ENCODE results near the gene RCC1.
"Not testable (repeated sequence)": the region's sequence is repeated elsewhere in the genome, so short reads cannot be mapped to it uniquely, and the experiment has no call there.

Gene RCC1

DNA sequence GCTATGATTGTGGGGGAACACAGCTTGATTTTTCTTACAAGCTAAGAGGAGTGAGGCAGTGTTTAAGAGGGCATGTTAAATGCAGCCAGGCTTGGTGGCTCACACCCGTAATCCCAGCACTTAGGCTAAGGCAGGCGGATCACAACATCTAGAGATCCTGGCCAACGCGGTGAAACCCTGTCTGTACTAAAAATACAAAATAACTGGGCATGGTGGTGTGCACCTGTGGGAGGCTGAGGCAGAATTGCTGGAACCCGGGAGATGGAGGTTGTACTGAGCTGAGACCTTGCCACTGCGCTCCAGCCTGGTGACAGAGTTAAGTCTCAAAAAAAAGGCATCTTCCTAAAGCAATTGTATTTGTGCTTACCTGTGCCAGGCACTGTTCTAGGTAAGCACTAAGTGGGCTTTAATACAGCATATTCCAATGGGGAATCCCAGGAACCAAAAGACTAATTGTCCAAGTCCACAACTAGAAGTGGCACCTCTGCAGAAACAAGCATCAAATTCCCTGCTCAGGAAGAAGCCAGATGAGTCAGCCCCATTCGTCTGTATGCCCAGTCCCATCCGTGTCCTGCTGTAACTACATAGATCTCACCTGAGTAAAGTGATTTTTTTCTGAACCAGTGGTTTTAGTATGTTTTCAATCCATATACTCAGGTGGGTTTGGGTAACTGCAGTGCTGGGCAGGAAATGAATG, 4.6 kb downstream of the RCC1 start:
- in situ Hi-C loops (cut with HindIII; ENCODE audit: low sequenced_read_pairs): no loop called here

DNA sequence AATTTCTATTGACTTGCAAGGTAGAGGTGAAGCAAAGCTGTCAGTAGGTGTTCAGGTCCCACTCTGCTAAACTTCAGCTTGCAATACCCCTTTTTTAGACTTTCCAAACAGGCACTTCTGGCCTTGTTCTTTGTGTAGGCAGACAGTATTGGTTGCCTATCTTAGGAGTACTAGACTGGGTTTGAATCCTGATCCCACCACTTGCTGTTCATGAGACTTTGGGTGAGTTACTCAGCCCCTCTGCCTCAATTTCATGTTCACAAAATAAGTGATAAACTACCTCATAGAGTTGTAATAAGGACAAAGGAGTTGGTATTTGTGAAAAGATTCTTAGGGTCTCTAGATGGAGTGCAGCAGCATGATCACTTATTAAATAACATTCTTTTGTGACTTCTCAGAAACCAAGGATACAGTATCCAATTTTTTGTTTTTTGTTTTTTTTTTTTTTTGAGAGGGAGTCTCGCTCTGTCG, 5.2 kb downstream of the RCC1 start:
- in situ Hi-C loops (cut with HindIII; ENCODE audit: low sequenced_read_pairs): no loop called here

DNA sequence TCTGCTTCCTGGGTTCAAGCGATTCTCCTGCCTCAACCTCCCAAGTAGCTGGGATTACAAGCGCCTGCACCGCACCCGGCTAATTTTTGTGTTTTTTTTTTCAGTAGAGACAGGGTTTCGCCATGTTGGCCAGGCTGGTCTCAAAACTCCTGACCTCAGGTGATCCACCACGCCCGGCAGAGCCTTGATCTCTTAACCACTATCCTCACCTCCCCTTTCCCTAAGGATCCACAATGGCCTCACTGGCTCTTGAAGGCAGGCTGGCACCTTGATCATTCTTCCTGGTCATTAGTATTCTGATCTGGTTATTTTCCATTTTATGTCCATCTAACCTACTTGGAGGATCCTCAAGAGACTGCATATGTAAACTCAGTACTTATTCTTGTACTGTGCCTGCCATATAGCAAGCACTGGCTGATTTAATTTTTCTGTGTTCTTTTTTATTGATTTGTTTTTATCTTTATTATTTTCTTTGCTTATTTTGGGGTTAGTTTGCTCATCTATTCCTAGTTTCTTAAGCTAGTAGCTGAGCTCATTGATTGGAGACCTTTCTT, 6.3 kb downstream of the RCC1 start:
- in situ Hi-C loops (cut with HindIII; ENCODE audit: low sequenced_read_pairs): no loop called here

DNA sequence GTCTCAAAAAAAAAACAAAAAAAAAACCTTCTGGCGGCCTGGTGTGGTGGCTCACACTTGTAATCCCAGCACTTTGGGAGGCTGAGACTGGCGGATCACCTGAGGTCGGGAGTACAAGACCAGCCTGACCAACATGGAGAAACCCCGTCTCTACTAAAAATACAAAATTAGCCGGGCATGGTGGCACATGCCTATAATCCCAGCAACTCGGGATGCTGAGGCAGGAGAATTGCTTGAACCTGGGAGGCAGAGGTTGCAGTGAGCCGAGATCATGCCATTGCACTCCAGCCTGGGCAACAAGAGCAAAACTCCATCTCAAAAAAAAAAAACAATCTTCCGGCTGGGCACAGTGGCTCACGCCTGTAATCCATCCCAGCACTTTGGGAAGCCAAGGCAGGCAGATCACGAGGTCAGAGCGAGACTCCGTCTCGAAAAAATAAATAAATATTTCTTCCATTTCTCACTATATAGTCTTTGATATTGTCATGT, 8.6 kb downstream of the RCC1 start:
- in situ Hi-C loops (cut with HindIII; ENCODE audit: low sequenced_read_pairs): not testable (repeated sequence)

DNA sequence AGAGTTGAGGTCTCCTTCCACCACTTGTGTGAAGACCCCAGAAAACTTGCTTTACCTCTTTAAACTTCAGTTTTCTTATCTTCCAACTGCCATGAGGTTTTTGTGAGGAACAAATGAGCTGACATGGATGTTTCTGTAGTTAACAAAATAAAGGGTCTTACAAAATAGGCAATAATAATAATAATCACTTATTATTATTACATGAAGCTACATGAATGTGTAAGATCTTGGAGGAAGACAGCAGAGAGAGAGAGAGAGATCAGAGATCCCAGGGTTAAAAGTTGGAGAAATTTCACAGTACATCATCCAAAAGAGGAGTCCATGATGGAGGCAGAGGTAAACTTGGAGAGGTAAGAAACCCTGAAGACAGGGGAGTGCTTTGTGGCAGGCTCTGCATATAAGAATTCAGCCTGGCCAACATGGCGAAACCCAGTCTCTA, 10.7 kb downstream of the RCC1 start:
- in situ Hi-C loops (cut with HindIII; ENCODE audit: low sequenced_read_pairs): no loop called here

DNA sequence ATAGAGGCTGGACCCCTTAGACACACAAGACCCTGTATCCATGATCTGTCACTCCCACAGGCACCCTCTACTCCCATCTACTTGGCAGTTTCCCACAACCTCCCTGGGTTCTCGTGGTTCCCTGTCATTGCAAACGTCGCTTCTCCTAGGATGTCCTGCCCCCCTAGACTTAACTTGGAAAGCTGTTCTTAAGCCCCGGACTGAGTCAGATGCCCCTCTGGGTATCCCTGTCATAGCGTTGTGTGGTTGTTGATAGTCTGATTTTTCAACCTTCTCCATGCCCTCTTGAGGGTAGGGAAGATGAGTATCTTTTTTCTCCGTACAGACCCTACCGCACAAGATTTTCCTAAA, 11.8 kb downstream of the RCC1 start:
- in situ Hi-C loops (cut with HindIII; ENCODE audit: low sequenced_read_pairs): no loop called here

DNA sequence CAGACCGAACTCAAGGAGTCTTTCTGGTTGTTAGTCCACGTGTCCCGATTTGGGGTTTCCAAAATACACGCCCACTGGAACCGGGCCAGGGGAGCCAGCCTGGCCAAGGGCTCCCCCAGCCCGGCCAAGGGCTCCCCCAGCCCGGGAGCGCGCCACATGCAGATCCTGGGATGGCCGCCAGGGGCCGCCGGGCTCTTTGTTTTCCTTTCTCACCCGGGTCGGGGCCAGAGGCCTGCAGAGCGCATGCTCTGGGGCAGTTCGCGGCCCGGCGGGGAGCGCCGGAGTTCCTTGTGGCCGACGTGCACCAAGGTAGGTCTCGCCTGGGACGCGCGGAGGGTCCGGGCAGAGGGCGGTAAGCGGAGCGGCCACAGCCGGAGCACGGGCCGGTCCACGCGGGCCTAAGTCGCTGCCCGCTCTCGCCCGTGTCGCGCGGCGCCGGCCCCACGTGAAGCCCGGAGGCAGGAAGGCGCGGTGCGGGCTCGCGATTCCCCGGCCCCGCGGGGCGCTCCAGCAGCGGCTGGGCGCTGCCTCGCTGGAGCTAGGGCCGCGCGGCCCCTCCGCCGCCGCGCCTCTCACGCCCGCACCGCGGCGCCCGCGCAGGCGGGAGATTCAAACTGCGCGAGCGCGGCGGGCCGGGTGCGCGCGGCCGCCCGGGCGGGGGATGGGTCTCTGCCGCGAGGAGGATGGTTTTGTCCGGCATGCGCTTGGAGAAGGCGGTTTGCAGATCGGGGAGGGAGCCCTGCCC, 12.3 kb downstream of the RCC1 start:
- in situ Hi-C loops (cut with HindIII; ENCODE audit: low sequenced_read_pairs): no loop called here

DNA sequence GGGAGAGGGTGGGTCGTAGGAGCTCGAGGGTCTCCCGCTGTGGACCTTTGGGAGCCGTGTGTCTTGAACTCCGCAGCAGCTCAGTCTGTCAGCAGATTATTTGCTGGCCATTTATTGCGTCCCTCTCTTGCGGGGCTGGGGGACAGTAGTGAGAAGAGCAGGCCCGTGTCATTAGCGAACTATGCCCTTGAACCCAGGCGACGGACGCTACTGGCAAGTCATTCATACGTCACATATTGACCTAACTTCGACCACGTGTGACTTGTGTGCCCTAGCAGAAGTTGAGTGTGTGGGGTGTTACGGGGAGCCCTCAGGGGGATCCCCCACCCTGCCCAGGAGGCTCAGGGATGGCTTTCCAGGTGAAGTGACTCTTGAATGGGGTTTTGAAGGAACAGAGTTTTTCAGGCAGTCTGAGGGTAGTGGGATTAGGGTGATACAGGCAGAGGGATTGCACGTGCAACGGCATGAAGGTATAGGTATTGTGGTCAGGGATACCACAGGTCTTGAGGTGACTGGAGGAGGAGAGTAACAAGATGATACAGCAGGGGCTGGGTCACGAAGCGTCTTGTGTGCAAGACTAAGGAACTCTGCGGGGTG, 13.0 kb downstream of the RCC1 start:
- in situ Hi-C loops (cut with HindIII; ENCODE audit: low sequenced_read_pairs): no loop called here

DNA sequence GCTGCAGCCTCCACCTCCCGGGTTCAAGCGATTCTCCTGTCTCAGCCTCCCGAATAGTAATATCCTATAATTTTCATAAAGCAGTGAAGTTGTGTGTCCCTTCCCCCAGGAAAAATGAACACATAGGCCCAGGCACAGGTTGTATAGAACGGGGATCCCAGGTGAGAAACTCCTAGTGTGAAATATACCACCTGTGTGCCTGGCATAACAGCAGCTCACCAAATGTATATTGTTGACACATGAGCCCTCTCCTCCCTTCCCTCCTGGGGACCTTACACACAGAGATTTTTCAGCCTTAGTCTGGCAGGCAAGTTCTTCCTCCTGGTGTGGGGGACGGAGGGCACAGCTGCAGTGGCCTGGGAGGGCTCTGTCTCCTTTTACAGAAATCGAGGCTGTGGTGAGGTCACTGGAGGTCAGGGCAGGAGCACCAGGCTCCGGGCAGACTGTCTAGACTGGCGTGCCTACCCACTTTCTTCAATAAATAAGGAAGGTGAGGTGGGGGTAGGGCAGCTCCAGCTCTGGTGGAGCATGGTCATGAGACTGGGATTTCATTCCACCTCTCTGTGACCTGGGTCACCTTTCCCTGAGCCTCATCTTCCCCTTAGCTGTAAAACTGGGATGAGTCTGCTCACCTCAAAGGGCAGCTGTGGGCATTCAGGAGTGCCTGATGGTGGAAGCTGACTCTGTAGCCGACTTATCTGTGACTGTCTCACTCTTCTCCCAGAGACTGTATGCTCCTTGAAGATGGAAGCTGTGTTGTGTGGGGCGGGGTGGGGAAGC, 14.3 kb downstream of the RCC1 start:
- in situ Hi-C loops (cut with HindIII; ENCODE audit: low sequenced_read_pairs): no loop called here

DNA sequence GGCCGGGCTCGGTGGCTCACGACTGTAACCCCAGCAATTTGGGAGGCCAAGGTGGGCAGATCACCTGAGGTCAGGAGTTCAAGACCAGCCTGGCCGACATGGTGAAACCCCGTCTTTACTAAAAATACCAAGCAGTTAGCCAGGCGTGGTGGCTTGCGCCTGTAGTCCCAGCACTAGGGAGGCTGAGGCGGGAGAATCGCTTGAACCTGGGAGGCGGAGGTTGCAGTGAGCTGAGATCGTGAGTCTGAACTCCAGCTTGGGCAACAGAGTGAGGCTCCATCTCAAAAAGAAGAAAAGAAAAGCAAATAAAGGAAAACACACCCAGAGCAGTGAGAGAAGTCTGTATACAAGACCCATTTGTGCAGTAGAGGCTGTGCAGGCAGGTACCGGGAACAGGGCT, 15.0 kb downstream of the RCC1 start:
- in situ Hi-C loops (cut with HindIII; ENCODE audit: low sequenced_read_pairs): not testable (repeated sequence)

DNA sequence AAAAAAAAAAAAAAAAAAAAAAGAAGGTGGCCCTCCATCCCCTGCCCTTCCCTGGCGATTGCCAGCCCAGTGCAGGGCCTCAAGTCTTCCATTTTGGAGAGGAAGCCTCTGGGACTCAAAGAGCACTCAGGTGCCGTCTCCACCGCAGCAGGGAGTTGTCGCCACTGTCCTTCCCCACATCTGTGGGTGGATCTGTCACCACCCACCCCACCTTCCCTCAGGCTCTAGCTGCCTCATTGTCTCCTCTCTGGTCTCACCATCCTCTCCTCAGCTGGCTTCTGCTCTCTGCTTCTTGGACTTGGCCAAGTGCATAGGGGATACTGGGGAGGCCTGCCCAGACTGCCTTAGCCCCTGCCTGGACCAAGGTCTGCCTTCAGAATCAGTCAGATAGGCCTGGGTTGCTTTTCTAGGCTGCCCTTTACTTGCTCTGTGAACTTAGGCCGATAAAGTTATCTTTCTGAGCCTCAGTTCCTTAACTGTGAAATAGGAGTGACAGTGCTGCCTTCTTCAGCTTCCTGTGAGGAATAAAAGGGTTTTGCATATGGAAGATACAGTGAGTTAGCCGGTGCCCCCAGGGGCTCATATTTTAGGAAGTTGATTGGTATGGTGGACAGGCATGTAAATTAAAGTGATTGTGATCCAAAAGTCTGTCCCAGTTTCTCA, 15.8 kb downstream of the RCC1 start:
- in situ Hi-C loops (cut with HindIII; ENCODE audit: low sequenced_read_pairs): no loop called here

DNA sequence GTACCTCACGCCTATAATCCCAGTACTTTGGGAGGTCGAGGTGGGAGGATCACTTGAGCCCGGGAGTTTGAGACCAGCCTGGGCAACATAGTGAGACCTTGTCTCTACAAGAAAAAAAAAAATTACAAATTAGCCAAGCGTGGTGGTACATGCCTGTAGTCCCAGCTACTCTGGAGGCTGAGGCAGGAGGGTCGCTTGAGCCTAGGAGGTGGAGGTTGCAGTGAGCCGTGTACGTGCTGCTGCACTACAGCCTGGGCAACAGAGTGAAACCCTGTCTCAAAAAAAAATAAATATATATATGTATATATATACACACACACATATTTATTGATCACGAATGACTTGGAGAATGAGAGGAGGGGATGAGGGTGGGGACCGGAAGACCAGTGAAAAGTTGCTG, 16.7 kb downstream of the RCC1 start:
- in situ Hi-C loops (cut with HindIII; ENCODE audit: low sequenced_read_pairs): not testable (repeated sequence)

DNA sequence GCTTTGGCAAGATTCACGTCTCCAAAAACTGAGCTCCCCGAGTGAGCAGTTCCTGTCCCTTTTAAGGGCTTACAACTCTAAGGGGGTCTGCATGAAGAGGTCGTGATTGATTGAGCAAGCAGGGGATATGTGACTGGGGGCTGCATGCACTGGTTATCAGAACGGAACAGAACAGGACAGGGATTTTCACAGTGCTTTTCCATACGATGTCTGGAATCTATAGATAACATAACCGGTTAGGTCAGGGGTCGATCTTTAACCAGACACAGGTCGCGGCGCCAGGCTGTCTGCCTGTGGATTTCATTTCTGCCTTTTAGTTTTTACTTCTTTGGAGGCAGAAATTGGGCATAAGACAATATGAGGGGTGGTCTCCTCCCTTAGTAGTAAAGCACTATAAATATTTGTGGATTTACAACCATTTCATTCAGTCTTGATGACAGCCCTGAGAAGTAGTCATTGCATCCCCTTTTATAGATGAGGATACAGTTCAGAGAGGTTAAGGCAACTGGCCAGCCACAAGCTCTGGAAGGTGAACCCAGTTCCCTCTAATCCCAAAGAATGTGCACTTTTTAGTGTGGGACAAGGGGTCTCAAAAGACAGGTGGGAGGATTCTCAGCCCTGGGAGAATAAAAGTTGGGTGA, 19.3 kb downstream of the RCC1 start:
- in situ Hi-C loops (cut with HindIII; ENCODE audit: low sequenced_read_pairs): not testable (repeated sequence)

DNA sequence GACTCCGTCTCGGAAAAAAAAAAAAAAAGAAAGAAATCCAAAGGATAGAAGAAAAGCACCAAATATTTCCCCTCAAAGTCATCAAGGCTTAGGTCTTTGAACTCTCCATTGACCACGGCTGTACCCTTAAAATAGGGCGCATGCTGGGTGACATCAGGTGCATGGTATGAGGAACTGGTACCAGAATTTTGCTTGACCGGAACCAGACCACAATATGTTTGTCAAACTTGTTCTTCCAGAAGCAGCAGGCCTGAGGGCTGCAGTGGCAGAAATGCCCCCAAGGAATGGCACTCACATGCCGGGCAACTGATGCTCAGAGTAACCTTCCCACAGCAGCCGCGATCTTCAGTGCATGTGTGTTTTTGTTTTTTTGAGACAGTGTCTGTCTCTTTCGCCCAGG, 21.0 kb downstream of the RCC1 start:
- in situ Hi-C loops (cut with HindIII; ENCODE audit: low sequenced_read_pairs): no loop called here

DNA sequence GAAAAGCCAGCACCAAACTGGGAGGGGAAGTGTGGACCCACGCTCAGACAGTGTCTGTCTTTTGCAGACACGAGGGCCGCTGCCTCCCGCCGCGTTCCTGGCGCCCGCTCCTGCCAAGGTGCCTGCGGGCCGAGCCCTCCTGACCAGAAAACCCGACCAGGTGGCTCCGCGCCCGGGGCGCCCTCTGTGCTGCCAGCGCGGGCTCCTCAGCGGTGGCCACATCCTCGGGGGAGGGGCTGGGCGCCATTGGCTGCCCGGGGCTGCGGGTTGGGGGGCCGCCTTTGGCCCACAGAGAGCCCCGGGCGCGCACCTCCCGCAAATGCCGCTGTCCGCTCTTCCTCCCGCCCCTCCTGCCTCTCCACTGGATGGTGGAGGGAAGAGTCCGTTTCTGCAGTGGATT, 24.6 kb downstream of the RCC1 start:
- in situ Hi-C loops (cut with HindIII; ENCODE audit: low sequenced_read_pairs): no loop called here

DNA sequence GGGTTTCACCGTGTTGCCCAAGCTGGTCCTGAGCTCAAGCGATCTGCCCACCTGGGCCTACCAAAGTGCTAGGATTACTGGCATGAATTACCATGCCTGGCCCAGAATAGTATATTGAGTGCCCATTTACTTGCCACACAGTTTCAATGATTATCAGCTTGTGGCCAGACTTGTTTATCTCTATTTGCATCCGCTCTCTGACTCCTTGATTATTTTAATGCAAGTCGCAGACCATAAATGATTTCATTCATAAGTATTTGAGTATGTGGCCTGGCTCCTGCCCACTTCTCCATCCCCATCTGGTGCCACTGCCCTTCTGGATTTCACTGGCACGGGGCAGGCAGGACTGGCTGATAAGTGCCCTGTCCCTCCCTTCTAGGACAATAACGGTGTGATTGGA, 28.8 kb downstream of the RCC1 start:
- in situ Hi-C loops (cut with HindIII; ENCODE audit: low sequenced_read_pairs): no loop called here

DNA sequence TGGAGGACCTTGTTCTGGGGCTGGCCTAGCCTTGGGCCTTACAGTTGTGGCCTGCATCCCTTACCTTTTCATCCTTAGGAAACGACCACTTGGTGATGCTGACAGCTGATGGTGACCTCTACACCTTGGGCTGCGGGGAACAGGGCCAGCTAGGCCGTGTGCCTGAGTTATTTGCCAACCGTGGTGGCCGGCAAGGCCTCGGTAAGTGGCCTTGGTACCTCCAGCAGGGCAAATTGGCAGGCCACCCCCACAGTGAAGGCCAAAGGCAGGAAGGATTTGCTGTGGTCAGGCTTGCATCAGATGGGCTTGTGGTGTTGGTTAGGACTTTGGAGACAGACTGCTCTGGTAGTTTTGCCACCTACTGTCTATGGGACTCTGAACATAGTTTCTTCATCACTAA, 29.3 kb downstream of the RCC1 start:
- in situ Hi-C loops (cut with HindIII; ENCODE audit: low sequenced_read_pairs): no loop called here

DNA sequence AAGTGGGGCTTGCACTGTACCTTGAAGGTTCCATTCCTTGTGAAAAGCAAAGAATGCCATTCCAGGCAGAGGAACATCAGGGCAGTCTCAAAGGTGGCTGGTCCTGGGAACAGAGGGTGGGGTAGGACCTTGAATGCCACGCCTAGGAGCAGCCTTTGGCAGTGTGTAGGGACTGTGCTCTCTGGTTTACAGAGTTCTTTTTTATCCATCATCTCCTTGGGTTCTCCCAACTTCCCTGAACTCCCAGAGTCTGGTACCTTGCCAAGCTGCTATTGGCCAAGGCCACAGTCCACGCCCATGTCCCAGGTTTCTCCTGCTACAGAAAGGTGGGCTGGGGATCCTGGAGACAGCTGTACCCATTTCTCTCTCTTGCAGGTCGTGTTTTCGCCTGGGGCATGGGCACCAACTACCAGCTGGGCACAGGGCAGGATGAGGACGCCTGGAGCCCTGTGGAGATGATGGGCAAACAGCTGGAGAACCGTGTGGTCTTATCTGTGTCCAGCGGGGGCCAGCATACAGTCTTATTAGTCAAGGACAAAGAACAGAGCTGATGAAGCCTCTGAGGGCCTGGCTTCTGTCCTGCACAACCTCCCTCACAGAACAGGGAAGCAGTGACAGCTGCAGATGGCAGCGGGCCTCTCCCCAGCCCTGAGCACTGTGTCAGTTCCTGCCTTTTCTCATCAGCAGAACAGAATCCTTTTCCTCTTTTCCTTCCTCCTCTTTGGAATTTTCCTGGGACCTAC, 31.8 kb downstream of the RCC1 start:
- in situ Hi-C loops (cut with HindIII; ENCODE audit: low sequenced_read_pairs): no loop called here

DNA sequence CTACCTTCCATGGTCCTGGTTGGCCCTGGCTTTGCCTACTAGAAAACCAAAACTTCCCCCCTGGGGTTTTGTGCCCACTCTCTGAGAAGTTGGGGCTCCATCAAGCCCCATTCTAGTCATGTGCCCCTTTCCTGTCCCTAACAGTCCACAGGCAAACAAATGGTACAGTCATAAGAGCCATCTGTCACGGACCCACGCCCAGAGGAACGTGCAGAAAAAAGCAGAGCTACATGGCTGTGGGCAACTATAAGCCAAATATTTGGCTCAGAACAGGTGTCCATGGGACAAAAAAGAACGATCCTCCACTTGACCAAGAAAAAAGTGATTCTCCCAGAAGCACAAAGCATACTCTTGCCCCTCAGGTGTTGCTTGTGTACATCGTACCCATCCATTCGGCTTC, 32.4 kb downstream of the RCC1 start:
- in situ Hi-C loops (cut with HindIII; ENCODE audit: low sequenced_read_pairs): no loop called here

Measured in endothelial cell of hepatic sinusoid (primary cell).